Gastrocnemius medialis (tissue), 4 donors: ENCODE results near the gene PHLDA2.

Experiments
- CTCF ChIP-seq, 5 experiments: fragments of 450-650 bp in 3 of 5; fragments of 200-600 bp in 2 of 5; sonication (generic) in 2 of 5; IDR thresholded peaks in 4 of 5; conservative IDR thresholded peaks in 1 of 5; 1 replicate in 4 of 5; 2 replicates in 1 of 5; pipeline ENCODE4 v1.5.1; 2016 to 2019; ENCODE audit warnings: antibody characterized with exemption in 5 of 5, mild to moderate bottlenecking in 3 of 5, moderate library complexity in 3 of 5
- POLR2A ChIP-seq, 2 donors: fragments of 450-650 bp; IDR thresholded peaks; one replicate each; pipeline ENCODE4 v1.6.1; 2017; ENCODE audit warnings: antibody characterized with exemption in 2 of 2, mild to moderate bottlenecking in 2 of 2, moderate library complexity in 2 of 2

- TF ChIP-seq CTCF (IDR thresholded peaks at IDR 0.05 in 4 of 5, conservative IDR thresholded peaks at IDR 0.05 in 1 of 5) (no peak), POLR2A (IDR thresholded peaks at IDR 0.05) (no peak)
Measured at GRCh38 chr11:2958251-2958650, 29.0 kb upstream of the PHLDA2 start.
